Measurements from ENCODE around the gene MANBA. TPM values are rescaled to one million over a fixed set of nuclear protein-coding genes. Genes with fewer than 3 reads are reported as not detected.
"Not testable (repeated sequence)": the region's sequence is repeated elsewhere in the genome, so short reads cannot be mapped to it uniquely, and the experiment has no call there.

MANBA gene
- total RNA-seq, 1 donor from 2014 or later: 38.3 TPM

DNA sequence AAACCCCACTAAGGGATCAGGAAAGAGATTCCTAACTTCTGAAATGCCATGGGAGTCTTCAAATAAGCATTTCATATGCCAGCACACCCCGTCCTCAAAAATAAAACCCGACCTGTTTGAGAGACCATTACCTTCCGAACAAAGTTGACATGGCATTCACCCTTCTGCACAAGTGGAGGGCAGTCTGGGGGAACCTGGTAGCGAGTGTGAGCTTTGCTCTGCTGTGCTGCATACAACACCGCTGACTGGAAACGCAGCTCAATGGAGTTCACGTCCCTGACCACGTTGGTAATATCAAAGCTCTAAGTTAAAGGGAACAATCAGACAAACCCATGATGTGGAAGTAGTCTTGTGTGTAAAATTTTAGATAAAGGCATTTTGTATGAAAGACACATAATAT, 38.0 kb downstream of the MANBA start:
- Mint-ChIP-seq H3K9me3 (ENCODE audit: unreplicated experiment) (peaks cover 3% of the 10 kb centered on the region), H3K27ac (ENCODE audit: unreplicated experiment) (peak overlapping the region; percentile 29), H3K4me3 (ENCODE audit: unreplicated experiment) (no peak overlapping the region), H3K36me3 (ENCODE audit: low read depth, unreplicated experiment) (peaks cover 9% of the 10 kb centered on the region), H3K27me3 (ENCODE audit: low read depth, unreplicated experiment) (no peaks in the 10 kb centered on the region), H3K4me1 (ENCODE audit: low read depth, unreplicated experiment) (peaks cover 13% of the 10 kb centered on the region)
- no peak for DNase-seq (ENCODE audit: low read depth)
- TF ChIP-seq, protein P1, sequence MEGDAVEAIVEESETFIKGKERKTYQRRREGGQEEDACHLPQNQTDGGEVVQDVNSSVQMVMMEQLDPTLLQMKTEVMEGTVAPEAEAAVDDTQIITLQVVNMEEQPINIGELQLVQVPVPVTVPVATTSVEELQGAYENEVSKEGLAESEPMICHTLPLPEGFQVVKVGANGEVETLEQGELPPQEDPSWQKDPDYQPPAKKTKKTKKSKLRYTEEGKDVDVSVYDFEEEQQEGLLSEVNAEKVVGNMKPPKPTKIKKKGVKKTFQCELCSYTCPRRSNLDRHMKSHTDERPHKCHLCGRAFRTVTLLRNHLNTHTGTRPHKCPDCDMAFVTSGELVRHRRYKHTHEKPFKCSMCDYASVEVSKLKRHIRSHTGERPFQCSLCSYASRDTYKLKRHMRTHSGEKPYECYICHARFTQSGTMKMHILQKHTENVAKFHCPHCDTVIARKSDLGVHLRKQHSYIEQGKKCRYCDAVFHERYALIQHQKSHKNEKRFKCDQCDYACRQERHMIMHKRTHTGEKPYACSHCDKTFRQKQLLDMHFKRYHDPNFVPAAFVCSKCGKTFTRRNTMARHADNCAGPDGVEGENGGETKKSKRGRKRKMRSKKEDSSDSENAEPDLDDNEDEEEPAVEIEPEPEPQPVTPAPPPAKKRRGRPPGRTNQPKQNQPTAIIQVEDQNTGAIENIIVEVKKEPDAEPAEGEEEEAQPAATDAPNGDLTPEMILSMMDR (IDR thresholded peaks at IDR 0.05; ENCODE audit: insufficient read depth, low read depth, low read length): no peak
- no peak for TF ChIP-seq EZH2 (IDR thresholded peaks at IDR 0.05; ENCODE audit: insufficient read depth, low read length)
- Histone ChIP-seq H3K36me3 (ENCODE audit: insufficient read depth, low read length) (no peaks in the 10 kb centered on the region), H3K79me2 (ENCODE audit: insufficient read depth, low read length) (no peaks in the 10 kb centered on the region), H3K9ac (ENCODE audit: low read length) (no peak overlapping the region), H3K27ac (ENCODE audit: low read depth, low read length) (no peak overlapping the region), H3K27me3 (ENCODE audit: insufficient read depth, low read length) (no peaks in the 10 kb centered on the region), H3K9me3 (ENCODE audit: insufficient read depth, low read depth, low read length) (no peaks in the 10 kb centered on the region), H3K4me3 (ENCODE audit: insufficient read depth, low read depth, low read length) (no peak overlapping the region), H4K20me1 (ENCODE audit: insufficient read depth, low read length) (no peaks in the 10 kb centered on the region), H3K4me1 (ENCODE audit: insufficient read depth, low read length) (no peaks in the 10 kb centered on the region), H3K4me2 (ENCODE audit: low read length) (no peak overlapping the region), H2AFZ (ENCODE audit: low read depth, low read length) (no peak overlapping the region)
- FAIRE-seq: no peak

DNA sequence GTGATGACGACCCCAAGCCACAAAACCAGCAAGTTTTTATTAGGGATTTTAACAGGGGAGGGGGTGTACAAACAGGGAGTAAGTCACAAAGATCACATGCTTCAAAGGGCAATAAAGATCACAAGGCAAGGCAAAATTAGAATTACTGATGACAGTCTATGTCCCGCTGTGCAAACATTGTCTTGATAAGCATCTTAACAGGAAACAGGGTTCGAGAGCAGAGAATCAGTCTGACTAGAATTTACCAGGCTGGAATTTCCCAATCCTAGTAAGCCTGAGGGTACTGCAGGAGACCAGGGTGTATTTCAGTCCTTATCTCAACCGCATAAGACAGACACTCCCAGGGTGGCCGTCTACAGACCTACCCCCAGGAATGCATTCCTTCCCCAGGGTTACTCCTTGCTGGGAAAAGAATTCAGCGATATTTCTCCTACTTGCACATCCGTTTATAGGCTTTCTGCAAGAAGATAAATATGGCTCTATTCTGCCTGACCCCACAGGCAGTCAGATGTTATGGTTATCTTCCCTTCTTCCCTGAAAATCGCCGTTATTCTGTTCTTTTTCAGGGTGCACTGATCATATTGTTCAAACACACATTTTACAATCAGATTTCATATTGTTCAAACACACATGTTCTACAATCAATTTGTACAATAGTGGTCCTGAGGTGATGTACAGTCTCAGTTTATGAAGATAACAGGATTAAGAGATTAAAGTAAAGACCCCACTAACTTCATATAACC, 41.8 kb downstream of the MANBA start:
- H3K27ac Mint-ChIP-seq (ENCODE audit: unreplicated experiment): peak overlapping the region; percentile 47
- FAIRE-seq: not testable (repeated sequence)

DNA sequence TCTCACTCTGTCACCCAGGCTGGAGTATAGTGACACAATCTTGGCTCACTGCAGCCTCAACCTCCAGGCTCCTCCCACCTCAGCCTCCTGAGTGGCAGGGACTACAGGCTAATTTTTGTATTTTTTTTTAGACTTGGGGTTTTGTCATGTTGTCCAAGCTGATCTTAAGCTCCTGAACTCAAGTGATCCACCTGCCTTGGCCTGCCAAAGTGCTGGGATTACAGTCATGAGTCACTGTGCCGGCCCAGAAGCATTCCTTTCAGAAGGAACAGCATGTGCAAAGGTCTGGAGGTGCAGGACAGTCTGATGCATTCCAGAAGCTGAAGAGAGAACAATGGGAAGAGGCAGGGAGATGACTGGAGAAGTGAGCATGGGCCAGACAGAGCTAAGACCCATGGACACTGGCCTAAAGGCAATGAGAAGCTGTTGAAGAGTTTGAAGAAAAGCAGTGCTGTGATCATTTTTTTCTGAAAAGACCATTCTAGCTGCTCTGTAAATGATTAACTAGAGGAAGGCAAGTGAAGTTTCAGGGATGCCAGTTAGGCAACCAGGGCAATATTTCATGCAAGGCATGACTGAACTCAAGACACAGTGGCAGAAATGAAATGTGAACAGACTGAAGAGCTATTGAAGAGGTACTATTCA, 43.2 kb downstream of the MANBA start:
- no peaks in the 10 kb centered on the region for H4K20me1 ChIP-seq (ENCODE audit: insufficient read depth, low read length)
- Mint-ChIP-seq H3K36me3 (ENCODE audit: low read depth, unreplicated experiment) (peaks cover 9% of the 10 kb centered on the region), H3K9me3 (ENCODE audit: unreplicated experiment) (peaks cover 4% of the 10 kb centered on the region), H3K4me1 (ENCODE audit: low read depth, unreplicated experiment) (peaks cover 17% of the 10 kb centered on the region), H3K27ac (ENCODE audit: unreplicated experiment) (peak overlapping the region; percentile 5), H3K4me3 (ENCODE audit: unreplicated experiment) (no peak overlapping the region), H3K27me3 (ENCODE audit: low read depth, unreplicated experiment) (no peaks in the 10 kb centered on the region)
- H3K4me2 ChIP-seq (ENCODE audit: low read length): no peak overlapping the region
- no peak overlapping the region for H3K27ac ChIP-seq (ENCODE audit: low read depth, low read length)
- no peak for DNase-seq (ENCODE audit: low read depth)
- no peaks in the 10 kb centered on the region for H3K27me3 ChIP-seq (ENCODE audit: insufficient read depth, low read length)
- H3K4me1 ChIP-seq (ENCODE audit: insufficient read depth, low read length): peaks cover 8% of the 10 kb centered on the region
- no peaks in the 10 kb centered on the region for H3K79me2 ChIP-seq (ENCODE audit: insufficient read depth, low read length)
- H3K36me3 ChIP-seq (ENCODE audit: insufficient read depth, low read length): no peaks in the 10 kb centered on the region
- TF ChIP-seq, protein P1 (IDR thresholded peaks at IDR 0.05; ENCODE audit: insufficient read depth, low read depth, low read length): no peak
- no peak for TF ChIP-seq EZH2 (IDR thresholded peaks at IDR 0.05; ENCODE audit: insufficient read depth, low read length)
- FAIRE-seq: no peak
- H3K9me3 ChIP-seq (ENCODE audit: insufficient read depth, low read depth, low read length): no peaks in the 10 kb centered on the region
- no peak overlapping the region for H3K4me3 ChIP-seq (ENCODE audit: insufficient read depth, low read depth, low read length)
- no peak overlapping the region for H2AFZ ChIP-seq (ENCODE audit: low read depth, low read length)
- no peak overlapping the region for H3K9ac ChIP-seq (ENCODE audit: low read length)

More for the DNA sequence above, 41.8 kb downstream of the MANBA start:
- not testable (repeated sequence) for H4K20me1 ChIP-seq (ENCODE audit: insufficient read depth, low read length); H2AFZ ChIP-seq (ENCODE audit: low read depth, low read length); H3K4me3 ChIP-seq (ENCODE audit: insufficient read depth, low read depth, low read length); H3K79me2 ChIP-seq (ENCODE audit: insufficient read depth, low read length); H3K27me3 ChIP-seq (ENCODE audit: insufficient read depth, low read length); H3K4me2 ChIP-seq (ENCODE audit: low read length); H3K9me3 Mint-ChIP-seq (ENCODE audit: unreplicated experiment); H3K9me3 ChIP-seq (ENCODE audit: insufficient read depth, low read depth, low read length); H3K4me1 ChIP-seq (ENCODE audit: insufficient read depth, low read length); H3K36me3 ChIP-seq (ENCODE audit: insufficient read depth, low read length); H3K27ac ChIP-seq (ENCODE audit: low read depth, low read length); H3K9ac ChIP-seq (ENCODE audit: low read length); H3K27me3 Mint-ChIP-seq (ENCODE audit: low read depth, unreplicated experiment); DNase-seq (ENCODE audit: low read depth)
- Mint-ChIP-seq H3K4me3 (ENCODE audit: unreplicated experiment) (peak overlapping the region; percentile 29), H3K4me1 (ENCODE audit: low read depth, unreplicated experiment) (peaks cover 16% of the 10 kb centered on the region), H3K36me3 (ENCODE audit: low read depth, unreplicated experiment) (peaks cover 12% of the 10 kb centered on the region)

All from astrocyte (in vitro differentiated cells and primary cell).